Psoas muscle (tissue), 8 donors: ENCODE data around the gene CYTH4. TPM values are rescaled to one million over a fixed set of nuclear protein-coding genes. Genes with fewer than 3 reads are reported as not detected.

Source experiments
- ATAC-seq, 4 donors: fragments of 200-7000 bp; cut with Tn5 transposase; one replicate each; pipeline ENCODE4 v1.9.1; 2020; ENCODE audit warnings: moderate library complexity in 3 of 4, mild to moderate bottlenecking in 2 of 4
- DNase-seq, 2 donors: peaks; one replicate each; pipeline ENCODE4 v3.0.0-alpha.2; 2020
- H3K27ac ChIP-seq: fragments of 200-600 bp; one replicate; pipeline ENCODE4 v1.8.0; 2022
- H3K27me3 ChIP-seq, 3 donors: fragments of 200-600 bp in 1 of 3; one replicate each; pipeline versions ENCODE4 v1.6.1 to v1.8.0; 2013 to 2022; ENCODE audit warnings: low read length in 2 of 3, mild to moderate bottlenecking in 2 of 3, moderate library complexity in 1 of 3; ENCODE audit not compliant: insufficient read depth in 3 of 3
- H3K36me3 ChIP-seq, 2 donors: fragments of 200-600 bp in 1 of 2; one replicate each; pipeline versions ENCODE4 v1.6.1 to v1.8.0; 2013 to 2022; ENCODE audit warnings: low read depth in 1 of 2, mild to moderate bottlenecking in 1 of 2, moderate library complexity in 1 of 2; ENCODE audit not compliant: insufficient read depth in 1 of 2
- H3K4me1 ChIP-seq: fragments of 200-600 bp; one replicate; pipeline ENCODE4 v1.8.0; 2022
- H3K4me3 ChIP-seq: fragments of 200-600 bp; one replicate; pipeline ENCODE4 v1.8.0; 2022; ENCODE audit warnings: mild to moderate bottlenecking
- H3K9me3 ChIP-seq: fragments of 200-600 bp; one replicate; pipeline ENCODE4 v1.8.0; 2022
- CTCF ChIP-seq: fragments of 200-600 bp; IDR thresholded peaks from one replicate; pipeline ENCODE4 v1.8.0; 2022; ENCODE audit warnings: antibody characterized with exemption
- WGBS, 3 donors: extraction: QIAGEN DNeasy Blood & Tissue Kit; methylation state at CpG; one replicate each; pipeline versions ENCODE4 v1.1.6 to v1.1.7; 2013; 5-methylcytosine and 5-hydroxymethylcytosine counted together
- intact Hi-C, 2 donors: fragments of 100-400 bp; cut with DNase I; formaldehyde crosslinking; loops; one replicate each; pipeline versions ENCODE4 v1.11.0 to v1.14.2; 2022
- polyA plus RNA-seq, 3 donors: library from polyadenylated mRNA; stranded (reverse); fragments of 200-250 nt; gene quantifications; one replicate each; pipeline ENCODE4 v1.2.3, GENCODE V29; 2013
- total RNA-seq, 4 donors: library from RNA; stranded (reverse); fragmentation: NEBNext Ultra II Directional in 2 of 4; extraction: Animal tissue kit (Norgen Biotek cat#: 25700) in 2 of 4; gene quantifications; one replicate each; pipeline versions ENCODE4 v1.2.1 to v1.2.4, GENCODE V29; 2021 to 2023
- donor health status: healthy with polysubstance abuse.
- donor health status: DM: no; HTN: no; CAD: no; lungs with moderate emphysema.
- donor health status: Bipolar disorder and iron deficiency.
- donor health status: healthy.
- donor health status: DM: yes; HTN: yes; CAD: no.
- donor health status: DM: no; HTN: no; CAD: no.
- donor health status: DM: no; HTN: no; CAD: no.
- donor health status: DM: yes; HTN: yes; CAD: no.

CYTH4 gene
- total and polyA plus RNA-seq, 7 donors = 0.63 to 8.5 (median 3.0) TPM

GRCh38 chr22:37295213-37295886 is 13.0 kb downstream of the CYTH4 start:
- ATAC-seq (no peak), DNase-seq (no peak)
- Histone ChIP-seq H3K27me3 (peaks cover 0 to 24% (median 9%) of the 10 kb centered on the region in 3 donors), H3K27ac (no peak overlapping the region), H3K4me1 (no peaks in the 10 kb centered on the region), H3K4me3 (no peak overlapping the region), H3K9me3 (no peaks in the 10 kb centered on the region), H3K36me3 (no peaks in the 10 kb centered on the region)
- WGBS, 3 donors = 62 to 68% (median 67%) methylated on average over 16 to 18 of the region's 18 CpGs
- intact Hi-C loops = no loop called here
- no peak for TF ChIP-seq CTCF

- Histone ChIP-seq H3K4me1 (no peaks in the 10 kb centered on the region), H3K4me3 (no peak overlapping the region), H3K27ac (no peak overlapping the region), H3K9me3 (no peaks in the 10 kb centered on the region), H3K27me3 (peaks cover 0 to 24% (median 9%) of the 10 kb centered on the region in 3 donors), H3K36me3 (no peaks in the 10 kb centered on the region)
- ATAC-seq = no peak
- intact Hi-C loops = no loop called here
- DNase-seq = no peak
- no peak for TF ChIP-seq CTCF
- WGBS, 3 donors = 78 to 85% (median 83%) methylated on average over 10 to 11 of the region's 11 CpGs
These were observed 13.6 kb downstream of the CYTH4 start for GRCh38 chr22:37295946-37296345.

- no peak overlapping the region for H3K4me3 ChIP-seq
- intact Hi-C loops = no loop called here
- no peaks in the 10 kb centered on the region for H3K9me3 ChIP-seq
- H3K4me1 ChIP-seq = no peaks in the 10 kb centered on the region
- DNase-seq (no peak), ATAC-seq (no peak)
- H3K27ac ChIP-seq = no peak overlapping the region
- 74 to 76% (median 76%) methylated on average over 15 to 17 of the region's 17 CpGs for WGBS, 3 donors
- TF ChIP-seq CTCF = no peak
- peaks cover 0 to 14% (median 2%) of the 10 kb centered on the region in 3 donors for H3K27me3 ChIP-seq
- H3K36me3 ChIP-seq = no peaks in the 10 kb centered on the region
These were observed 16.6 kb downstream of the CYTH4 start for GRCh38 chr22:37298748-37299495.

- WGBS, 3 donors = 85 to 90% (median 86%) methylated on average over 4 of the region's 4 CpGs
- Histone ChIP-seq H3K4me1 (no peaks in the 10 kb centered on the region), H3K4me3 (no peak overlapping the region), H3K36me3 (no peaks in the 10 kb centered on the region), H3K27me3 (peaks cover 0 to 11% (median 4%) of the 10 kb centered on the region in 3 donors), H3K9me3 (no peaks in the 10 kb centered on the region), H3K27ac (no peak overlapping the region)
- intact Hi-C loops = no loop called here
- no peak for TF ChIP-seq CTCF
- DNase-seq = no peak
- ATAC-seq = no peak
These were observed 17.7 kb downstream of the CYTH4 start for GRCh38 chr22:37299969-37300509.
